CD4-positive, alpha-beta T cell (primary cell): ENCODE results near the gene SIDT1. TPM values are rescaled to one million over a fixed set of nuclear protein-coding genes. Genes with fewer than 3 reads are reported as not detected.

Source experiments
- ATAC-seq: fragments of 200-7000 bp; cut with Tn5 transposase; one replicate; pipeline ENCODE4 v1.10.0; 2022; ENCODE audit warnings: mild to moderate bottlenecking; ENCODE audit not compliant: poor library complexity
- CTCF ChIA-PET: fragments of 350-600 bp; sonication (Branson Sonifier 250); formaldehyde crosslinking; loops from one replicate; lab custom pipeline; 2021; ENCODE audit warnings: antibody characterized with exemption, inconsistent platforms; lab: Charles Lee
- POLR2A ChIA-PET: fragments of 350-600 bp; sonication (Branson Sonifier 250); formaldehyde crosslinking; loops from one replicate; lab custom pipeline; 2021; ENCODE audit warnings: antibody characterized with exemption, inconsistent platforms; lab: Charles Lee
- DNase-seq, 14 experiments: peaks; one replicate each; pipeline ENCODE4 v3.0.0-alpha.2; 2013 to 2020; ENCODE audit warnings: mixed read lengths in 2 of 14
- H3K27ac ChIP-seq, 2 donors: one replicate each; pipeline versions ENCODE4 v1.5.1 to v1.7.0; 2013; ENCODE audit warnings: low read length in 2 of 2, low read depth in 1 of 2, mild to moderate bottlenecking in 1 of 2
- H3K27me3 ChIP-seq, 2 experiments: 1 replicate in 1 of 2; 2 replicates in 1 of 2; pipeline versions ENCODE4 v1.6.1 to v1.7.0; 2013; ENCODE audit warnings: low read length in 2 of 2, control low read depth in 1 of 2, mild to moderate bottlenecking in 1 of 2, moderate library complexity in 1 of 2; ENCODE audit not compliant: insufficient read depth in 2 of 2, control insufficient read depth in 1 of 2
- H3K36me3 ChIP-seq: one replicate; pipeline ENCODE4 v1.6.1; 2013; ENCODE audit warnings: low read length, control low read depth; ENCODE audit not compliant: insufficient read depth
- H3K4me1 ChIP-seq: one replicate; pipeline ENCODE4 v1.6.1; 2013; ENCODE audit warnings: low read length, control low read depth; ENCODE audit not compliant: insufficient read depth
- H3K4me3 ChIP-seq: one replicate; pipeline ENCODE4 v1.5.1; 2013; ENCODE audit warnings: mild to moderate bottlenecking, low read length, moderate library complexity
- H3K9me3 ChIP-seq, 2 experiments: 1 replicate in 1 of 2; 2 replicates in 1 of 2; pipeline versions ENCODE4 v1.6.1 to v1.7.0; 2013; ENCODE audit warnings: low read length in 2 of 2, mild to moderate bottlenecking in 2 of 2, control low read depth in 1 of 2, moderate library complexity in 1 of 2; ENCODE audit not compliant: control insufficient read depth in 1 of 2, insufficient read depth in 1 of 2
- H3K27ac Mint-ChIP-seq: one replicate; pipeline ENCODE4 v1.8.0; 2020; ENCODE audit warnings: mixed read lengths
- H3K27me3 Mint-ChIP-seq: one replicate; pipeline ENCODE4 v1.8.0; 2021; ENCODE audit warnings: mixed read lengths
- H3K36me3 Mint-ChIP-seq: one replicate; pipeline ENCODE4 v1.8.0; 2021; ENCODE audit warnings: low read depth, mixed read lengths
- H3K4me1 Mint-ChIP-seq: one replicate; pipeline ENCODE4 v1.8.0; 2021; ENCODE audit warnings: low read depth, mixed read lengths
- H3K4me3 Mint-ChIP-seq: one replicate; pipeline ENCODE4 v1.8.0; 2020; ENCODE audit warnings: mild to moderate bottlenecking, mixed read lengths
- H3K9me3 Mint-ChIP-seq: one replicate; pipeline ENCODE4 v1.8.0; 2020; ENCODE audit warnings: mixed read lengths
- CTCF ChIP-seq: fragments of 200-600 bp; IDR thresholded peaks from one replicate; pipeline ENCODE4 v1.8.0; 2022; ENCODE audit warnings: antibody characterized with exemption, mild to moderate bottlenecking
- intact Hi-C, 2 experiments: fragments of 100-400 bp; cut with DNase I in 1 of 2; cut with micrococcal nuclease in 1 of 2; formaldehyde crosslinking; loops; one replicate each; pipeline versions ENCODE4 v1.15.1 to v1.9.0; 2023 to 2025; cut with DNase I, micrococcal nuclease
- total RNA-seq, 174 experiments: library from RNA in 2 of 174; stranded (reverse) in 2 of 174; gene quantifications; one replicate each; pipeline ENCODE4 v1.2.3 and lab custom pipeline; 2021 to 2026

Gene SIDT1
- total RNA-seq, 2 experiments from 2014 or later, result 28.8 to 37.3 TPM

- Mint-ChIP-seq H3K36me3 (peaks cover 76% of the 10 kb centered on the region), H3K4me3 (no peak overlapping the region), H3K9me3 (no peaks in the 10 kb centered on the region), H3K4me1 (peaks cover 62% of the 10 kb centered on the region), H3K27ac (no peak overlapping the region), H3K27me3 (no peaks in the 10 kb centered on the region)
- CTCF ChIA-PET, result no interaction called here
- no peaks in the 10 kb centered on the region for H3K27me3 ChIP-seq
- H3K4me1 ChIP-seq, result no peaks in the 10 kb centered on the region
- ATAC-seq (no peak), DNase-seq (no peak)
- POLR2A ChIA-PET, result interaction anchor here (1.5 kb wide), 1 partner anchor 12 kb away, joined by 4 read pairs; no protein-coding TSS in a partner anchor
- intact Hi-C loops, result no loop called here
- H3K9me3 ChIP-seq, result no peaks in the 10 kb centered on the region
- H3K4me3 ChIP-seq, result no peak overlapping the region
- H3K27ac ChIP-seq, result no peak overlapping the region
- H3K36me3 ChIP-seq, result peaks cover 7% of the 10 kb centered on the region
- no peak for TF ChIP-seq CTCF
Observed at GRCh38 chr3:113545594-113545993, 13.2 kb downstream of the SIDT1 start.

- TF ChIP-seq CTCF, result no peak
- ATAC-seq, result no peak
- Mint-ChIP-seq H3K27ac (peak overlapping the region; percentile 10), H3K9me3 (no peaks in the 10 kb centered on the region), H3K27me3 (no peaks in the 10 kb centered on the region), H3K4me1 (peaks cover 67% of the 10 kb centered on the region), H3K4me3 (no peak overlapping the region), H3K36me3 (peaks cover 73% of the 10 kb centered on the region)
- Histone ChIP-seq H3K4me1 (no peaks in the 10 kb centered on the region), H3K27ac (no peak overlapping the region), H3K9me3 (no peaks in the 10 kb centered on the region), H3K36me3 (peaks cover 7% of the 10 kb centered on the region), H3K27me3 (no peaks in the 10 kb centered on the region), H3K4me3 (no peak overlapping the region)
- ChIA-PET POLR2A (interaction anchor here (1.5 to 1.6 kb wide), 2 partner anchors 13 to 31 kb away, joined by 4 to 5 read pairs; partner anchors contain the start of gene SPICE1), CTCF (interaction anchor here (1.6 kb wide), 1 partner anchor 17 kb away, joined by 3 read pairs; no protein-coding TSS in a partner anchor)
- intact Hi-C loops, result no loop called here
- DNase-seq, result no peak
Observed at GRCh38 chr3:113546414-113546893, 14.1 kb downstream of the SIDT1 start.

DNA sequence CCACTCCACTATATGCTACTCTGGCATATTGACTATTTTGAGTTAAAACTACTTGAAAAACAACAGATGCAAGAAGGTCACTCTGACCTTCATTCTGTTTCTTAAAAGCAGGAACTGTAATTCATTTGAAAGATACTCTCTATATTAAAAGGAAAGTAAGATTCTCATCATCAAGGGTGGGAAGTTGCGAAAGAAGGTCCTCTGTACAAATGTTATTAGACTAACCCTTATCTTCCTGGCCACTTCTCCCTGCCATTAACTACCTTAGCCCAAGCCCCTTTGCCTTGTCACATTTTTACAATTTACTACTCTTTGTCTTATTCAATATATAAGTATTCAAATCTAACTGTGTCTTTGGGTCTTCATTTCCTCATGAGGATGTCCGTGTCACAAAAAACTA lies 16.1 kb downstream of the SIDT1 start:
- H3K36me3 ChIP-seq, result peaks cover 7% of the 10 kb centered on the region
- peaks cover 75% of the 10 kb centered on the region for H3K4me1 Mint-ChIP-seq
- peaks cover 65% of the 10 kb centered on the region for H3K36me3 Mint-ChIP-seq
- intact Hi-C loops, result no loop called here
- H3K9me3 ChIP-seq, result no peaks in the 10 kb centered on the region
- peaks cover 3% of the 10 kb centered on the region for H3K4me1 ChIP-seq
- no peak for TF ChIP-seq CTCF
- POLR2A ChIA-PET, result no interaction called here
- H3K27me3 ChIP-seq, result no peaks in the 10 kb centered on the region
- no peak for ATAC-seq
- H3K27ac ChIP-seq, result no peak overlapping the region
- CTCF ChIA-PET, result interaction anchor here (1.4 kb wide), 1 partner anchor 52 kb away, joined by 4 read pairs; no protein-coding TSS in a partner anchor
- H3K9me3 Mint-ChIP-seq, result no peaks in the 10 kb centered on the region
- H3K4me3 Mint-ChIP-seq, result no peak overlapping the region
- no peak overlapping the region for H3K4me3 ChIP-seq
- no peaks in the 10 kb centered on the region for H3K27me3 Mint-ChIP-seq
- H3K27ac Mint-ChIP-seq, result no peak overlapping the region
- DNase-seq, result no peak
